ENCODE results near the gene PRKAG2.

The PRKAG2 gene

DNA sequence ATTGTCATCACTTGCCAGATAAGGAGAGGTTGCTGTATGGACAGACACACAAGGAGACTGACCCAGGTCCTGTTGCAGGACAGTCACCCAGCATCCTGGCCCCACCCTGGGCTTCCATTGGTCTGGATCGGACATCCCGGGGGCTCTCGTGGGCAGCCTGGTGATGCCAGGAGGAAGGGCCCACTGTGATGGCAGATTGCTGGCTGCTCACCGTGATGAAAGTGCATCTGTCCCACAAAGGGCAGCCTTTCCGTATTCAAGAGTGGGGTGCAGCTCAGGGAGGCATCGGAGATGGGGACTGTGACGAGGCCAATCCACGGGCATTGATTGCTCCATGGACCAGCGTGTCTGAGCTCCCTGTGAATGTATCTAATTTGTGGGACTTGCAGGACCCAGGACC lies 41.3 kb downstream of the PRKAG2 start:
- H3K79me1 ChIP-seq (ENCODE audit: low read length): no peaks in the 10 kb centered on the region
- no peak overlapping the region for H4K91ac ChIP-seq (ENCODE audit: low read depth, low read length)
- H4K12ac ChIP-seq (ENCODE audit: low read depth, low read length): no peak overlapping the region
- H3K4me2 ChIP-seq (ENCODE audit: low read length): no peak overlapping the region
- no peak overlapping the region for H2AK5ac ChIP-seq (ENCODE audit: low read length)
- no peak overlapping the region for H3K4ac ChIP-seq (ENCODE audit: low read depth, low read length)
- no peaks in the 10 kb centered on the region for H3K4me1 ChIP-seq (ENCODE audit: control insufficient read depth in 1 of 2, insufficient read depth in 2 of 2, low read length in 2 of 2)
- H4K8ac ChIP-seq (ENCODE audit: low read depth, low read length): no peak overlapping the region
- H3K27ac ChIP-seq (ENCODE audit: low read depth, low read length): no peak overlapping the region
- H3K9me3 ChIP-seq (ENCODE audit: insufficient read depth, low read depth, low read length): no peaks in the 10 kb centered on the region
- H2BK5ac ChIP-seq (ENCODE audit: low read depth, low read length, poor library complexity): no peak overlapping the region
- no peak overlapping the region for H2BK120ac ChIP-seq (ENCODE audit: insufficient read depth, low read length, poor library complexity)
- DNase-seq: no peak
- no peak overlapping the region for H3K18ac ChIP-seq (ENCODE audit: low read length)
- no peak overlapping the region for H3K23ac ChIP-seq (ENCODE audit: low read length)
- no peaks in the 10 kb centered on the region for H3K79me2 ChIP-seq (ENCODE audit: control insufficient read depth, insufficient read depth, low read length, poor library complexity)
- no CpG with 5 or more reads among the region's 9 CpGs for WGBS (ENCODE audit: extremely low coverage, insufficient coverage, insufficient read length)
- H3K27me3 ChIP-seq (ENCODE audit: insufficient read depth, low read length): no peaks in the 10 kb centered on the region
- no peak overlapping the region for H3K4me3 ChIP-seq (ENCODE audit: low read depth, low read length)
- no peak overlapping the region for H2BK12ac ChIP-seq (ENCODE audit: low read length)
- H3K36me3 ChIP-seq (ENCODE audit: control insufficient read depth in 1 of 2, insufficient read depth in 2 of 2, low read length in 2 of 2): no peaks in the 10 kb centered on the region
- no peak overlapping the region for H3K9ac ChIP-seq (ENCODE audit: low read length)
- no peak overlapping the region for H2AFZ ChIP-seq (ENCODE audit: insufficient read depth, low read length, poor library complexity)
- no peak overlapping the region for H3K14ac ChIP-seq (ENCODE audit: low read length)

DNA sequence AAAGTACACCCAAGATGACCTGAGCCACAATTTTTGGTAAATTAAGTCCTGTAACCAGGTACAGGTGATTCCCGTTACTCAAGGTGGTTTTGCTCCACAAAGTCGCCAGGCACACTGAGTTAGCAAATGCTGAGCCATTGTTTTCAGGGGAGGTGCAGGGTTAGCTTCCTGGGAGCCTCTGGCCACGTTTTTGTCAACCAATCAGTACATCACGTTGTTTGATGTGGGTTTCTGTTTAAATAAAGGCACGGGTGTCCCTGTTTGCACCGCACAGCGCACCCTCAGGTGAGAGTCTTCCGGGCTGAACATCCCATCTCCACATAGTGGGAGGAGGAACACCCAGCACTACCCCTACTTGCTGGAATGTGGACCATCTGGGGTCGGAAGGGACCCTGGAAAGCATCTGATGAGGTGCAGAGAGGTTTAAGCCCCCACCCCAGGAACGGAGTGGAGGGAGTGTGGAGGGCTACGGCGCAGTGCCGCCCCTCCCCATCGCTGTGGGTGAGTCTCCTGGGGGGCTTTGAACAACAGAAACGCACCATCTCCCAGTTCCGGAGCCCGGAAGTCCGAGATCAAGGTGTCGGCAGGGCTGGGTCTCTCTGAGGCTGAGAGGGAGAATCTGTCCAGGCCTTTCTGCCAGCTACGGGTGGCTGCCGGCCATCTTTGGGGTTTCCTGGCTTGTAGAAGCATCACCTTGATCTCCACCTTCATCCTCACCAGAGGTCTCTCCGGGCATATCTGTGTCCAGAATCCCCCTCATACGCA lies 42.5 kb downstream of the PRKAG2 start:
- no peak for DNase-seq
- H2BK5ac ChIP-seq (ENCODE audit: low read depth, low read length, poor library complexity): no peak overlapping the region
- H3K9me3 ChIP-seq (ENCODE audit: insufficient read depth, low read depth, low read length): no peaks in the 10 kb centered on the region
- H4K8ac ChIP-seq (ENCODE audit: low read depth, low read length): no peak overlapping the region
- H2AFZ ChIP-seq (ENCODE audit: insufficient read depth, low read length, poor library complexity): no peak overlapping the region
- H4K91ac ChIP-seq (ENCODE audit: low read depth, low read length): no peak overlapping the region
- WGBS (ENCODE audit: extremely low coverage, insufficient coverage, insufficient read length): no CpG with 5 or more reads among the region's 23 CpGs
- H3K23ac ChIP-seq (ENCODE audit: low read length): no peak overlapping the region
- no peaks in the 10 kb centered on the region for H3K79me2 ChIP-seq (ENCODE audit: control insufficient read depth, insufficient read depth, low read length, poor library complexity)
- no peak overlapping the region for H3K18ac ChIP-seq (ENCODE audit: low read length)
- no peak overlapping the region for H2BK12ac ChIP-seq (ENCODE audit: low read length)
- H3K9ac ChIP-seq (ENCODE audit: low read length): no peak overlapping the region
- H3K4me2 ChIP-seq (ENCODE audit: low read length): no peak overlapping the region
- H3K4me1 ChIP-seq (ENCODE audit: control insufficient read depth in 1 of 2, insufficient read depth in 2 of 2, low read length in 2 of 2): no peaks in the 10 kb centered on the region
- no peak overlapping the region for H4K12ac ChIP-seq (ENCODE audit: low read depth, low read length)
- H3K36me3 ChIP-seq (ENCODE audit: control insufficient read depth in 1 of 2, insufficient read depth in 2 of 2, low read length in 2 of 2): no peaks in the 10 kb centered on the region
- H3K27me3 ChIP-seq (ENCODE audit: insufficient read depth, low read length): no peaks in the 10 kb centered on the region
- H2AK5ac ChIP-seq (ENCODE audit: low read length): no peak overlapping the region
- H3K4me3 ChIP-seq (ENCODE audit: low read depth, low read length): no peak overlapping the region
- H3K4ac ChIP-seq (ENCODE audit: low read depth, low read length): no peak overlapping the region
- no peaks in the 10 kb centered on the region for H3K79me1 ChIP-seq (ENCODE audit: low read length)
- no peak overlapping the region for H3K14ac ChIP-seq (ENCODE audit: low read length)
- no peak overlapping the region for H2BK120ac ChIP-seq (ENCODE audit: insufficient read depth, low read length, poor library complexity)
- H3K27ac ChIP-seq (ENCODE audit: low read depth, low read length): no peak overlapping the region

DNA sequence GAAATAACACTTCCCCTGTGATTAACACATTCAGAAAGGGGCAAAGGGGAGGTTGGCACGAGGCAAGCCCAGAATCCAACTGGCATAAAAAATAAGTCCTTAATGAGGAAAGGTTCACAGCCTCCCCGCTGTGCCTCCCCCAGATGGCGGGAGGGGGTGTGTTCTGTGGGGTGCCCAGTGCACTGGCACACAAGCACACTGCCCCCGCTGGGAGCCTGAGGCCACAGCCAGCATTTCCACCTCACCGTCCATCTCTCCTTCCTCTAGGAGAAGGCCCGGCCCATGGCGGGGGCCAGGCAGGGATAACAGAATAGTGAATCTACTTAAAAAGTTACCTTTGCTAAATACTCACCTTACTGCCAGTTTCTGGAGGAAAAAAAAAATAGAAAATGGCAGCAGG lies 43.2 kb downstream of the PRKAG2 start:
- Histone ChIP-seq H2BK5ac (ENCODE audit: low read depth, low read length, poor library complexity) (no peak overlapping the region), H3K23ac (ENCODE audit: low read length) (no peak overlapping the region), H3K4me2 (ENCODE audit: low read length) (no peak overlapping the region), H2BK12ac (ENCODE audit: low read length) (no peak overlapping the region), H4K8ac (ENCODE audit: low read depth, low read length) (no peak overlapping the region), H3K4me1 (ENCODE audit: control insufficient read depth in 1 of 2, insufficient read depth in 2 of 2, low read length in 2 of 2) (no peaks in the 10 kb centered on the region), H3K27me3 (ENCODE audit: insufficient read depth, low read length) (no peaks in the 10 kb centered on the region), H2AFZ (ENCODE audit: insufficient read depth, low read length, poor library complexity) (no peak overlapping the region), H3K9ac (ENCODE audit: low read length) (no peak overlapping the region), H3K36me3 (ENCODE audit: control insufficient read depth in 1 of 2, insufficient read depth in 2 of 2, low read length in 2 of 2) (no peaks in the 10 kb centered on the region), H2BK120ac (ENCODE audit: insufficient read depth, low read length, poor library complexity) (no peak overlapping the region), H3K4ac (ENCODE audit: low read depth, low read length) (no peak overlapping the region), H3K79me1 (ENCODE audit: low read length) (no peaks in the 10 kb centered on the region), H3K9me3 (ENCODE audit: insufficient read depth, low read depth, low read length) (no peaks in the 10 kb centered on the region), H4K91ac (ENCODE audit: low read depth, low read length) (no peak overlapping the region), H4K12ac (ENCODE audit: low read depth, low read length) (no peak overlapping the region), H3K14ac (ENCODE audit: low read length) (no peak overlapping the region), H3K79me2 (ENCODE audit: control insufficient read depth, insufficient read depth, low read length, poor library complexity) (no peaks in the 10 kb centered on the region), H3K18ac (ENCODE audit: low read length) (no peak overlapping the region), H2AK5ac (ENCODE audit: low read length) (no peak overlapping the region), H3K27ac (ENCODE audit: low read depth, low read length) (no peak overlapping the region), H3K4me3 (ENCODE audit: low read depth, low read length) (no peak overlapping the region)
- no peak for DNase-seq
- no CpG with 5 or more reads among the region's 7 CpGs for WGBS (ENCODE audit: extremely low coverage, insufficient coverage, insufficient read length)

DNA sequence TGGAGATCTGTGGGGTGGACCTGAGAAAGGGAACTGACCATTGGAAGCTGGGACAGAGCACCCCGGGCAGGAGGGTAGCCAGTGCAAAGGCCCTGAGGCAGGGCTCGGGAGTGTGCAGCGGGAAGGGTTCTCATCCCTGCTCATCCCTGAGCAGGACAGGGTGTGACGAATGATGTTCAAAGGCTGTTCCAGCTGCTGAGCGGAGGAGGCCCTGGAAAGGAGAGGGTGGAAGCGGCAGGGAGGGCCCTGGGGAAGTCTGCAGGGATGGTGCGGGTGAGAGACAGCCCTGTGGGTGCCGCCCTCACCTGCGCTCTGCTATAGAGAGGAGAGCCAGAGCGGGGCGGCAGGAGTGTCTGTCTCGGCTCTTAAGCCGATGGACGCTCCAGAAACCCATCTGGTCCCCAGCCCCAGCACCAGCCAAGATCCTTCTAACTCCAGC lies 43.7 kb downstream of the PRKAG2 start:
- Histone ChIP-seq H3K79me1 (ENCODE audit: low read length) (no peaks in the 10 kb centered on the region), H2BK12ac (ENCODE audit: low read length) (no peak overlapping the region), H3K27ac (ENCODE audit: low read depth, low read length) (no peak overlapping the region), H3K9ac (ENCODE audit: low read length) (no peak overlapping the region), H3K27me3 (ENCODE audit: insufficient read depth, low read length) (no peaks in the 10 kb centered on the region), H3K4ac (ENCODE audit: low read depth, low read length) (no peak overlapping the region), H3K4me3 (ENCODE audit: low read depth, low read length) (no peak overlapping the region), H3K36me3 (ENCODE audit: control insufficient read depth in 1 of 2, insufficient read depth in 2 of 2, low read length in 2 of 2) (no peaks in the 10 kb centered on the region), H3K23ac (ENCODE audit: low read length) (no peak overlapping the region), H3K4me1 (ENCODE audit: control insufficient read depth in 1 of 2, insufficient read depth in 2 of 2, low read length in 2 of 2) (no peaks in the 10 kb centered on the region), H3K4me2 (ENCODE audit: low read length) (no peak overlapping the region), H2BK5ac (ENCODE audit: low read depth, low read length, poor library complexity) (no peak overlapping the region), H3K9me3 (ENCODE audit: insufficient read depth, low read depth, low read length) (no peaks in the 10 kb centered on the region), H2BK120ac (ENCODE audit: insufficient read depth, low read length, poor library complexity) (no peak overlapping the region), H2AK5ac (ENCODE audit: low read length) (no peak overlapping the region), H2AFZ (ENCODE audit: insufficient read depth, low read length, poor library complexity) (no peak overlapping the region), H3K79me2 (ENCODE audit: control insufficient read depth, insufficient read depth, low read length, poor library complexity) (no peaks in the 10 kb centered on the region), H4K12ac (ENCODE audit: low read depth, low read length) (no peak overlapping the region), H3K18ac (ENCODE audit: low read length) (no peak overlapping the region), H4K91ac (ENCODE audit: low read depth, low read length) (no peak overlapping the region), H3K14ac (ENCODE audit: low read length) (no peak overlapping the region), H4K8ac (ENCODE audit: low read depth, low read length) (no peak overlapping the region)
- no peak for DNase-seq
- whole genome bisulfite sequencing (ENCODE audit: extremely low coverage, insufficient coverage, insufficient read length): no CpG with 5 or more reads among the region's 14 CpGs

Data from trophoblast cell (in vitro differentiated cells and primary cell).